CD14-positive monocyte (primary cell): ENCODE measurements around the gene MYOZ2. TPM values are rescaled to one million over a fixed set of nuclear protein-coding genes. Genes with fewer than 3 reads are reported as not detected.

Source experiments
- DNase-seq, 3 donors: peaks; one replicate each; pipeline ENCODE4 v3.0.0-alpha.2; 2011 to 2022
- H2AFZ ChIP-seq: 2 replicates; pipeline ENCODE4 v1.6.0; 2012; ENCODE audit warnings: mild to moderate bottlenecking, low read depth, low read length, inconsistent platforms; ENCODE audit not compliant: insufficient read depth, poor library complexity, severe bottlenecking
- H3K27ac ChIP-seq, 2 donors: 1 replicate in 1 of 2; 2 replicates in 1 of 2; pipeline ENCODE4 v1.5.1; 2012 to 2013; ENCODE audit warnings: low read length in 2 of 2, control low read depth in 1 of 2, inconsistent platforms in 1 of 2, low read depth in 1 of 2, mild to moderate bottlenecking in 1 of 2
- H3K27me3 ChIP-seq, 2 donors: one replicate each; pipeline versions ENCODE4 v1.6.0 to v1.6.1; 2011 to 2013; ENCODE audit warnings: low read length in 2 of 2; ENCODE audit not compliant: control insufficient read depth in 2 of 2, insufficient read depth in 2 of 2
- H3K36me3 ChIP-seq, 2 donors: replicated peaks in 1 of 2; 1 replicate in 1 of 2; 2 replicates in 1 of 2; pipeline versions ENCODE4 v1.5.1 to v1.6.1; 2012 to 2013; ENCODE audit warnings: low read length in 2 of 2, control low read depth in 1 of 2, inconsistent platforms in 1 of 2, mild to moderate bottlenecking in 1 of 2; ENCODE audit not compliant: insufficient read depth in 2 of 2, control insufficient read depth in 1 of 2
- H3K4me1 ChIP-seq, 2 donors: 1 replicate in 1 of 2; 2 replicates in 1 of 2; pipeline versions ENCODE4 v1.5.1 to v1.6.1; 2012 to 2013; ENCODE audit warnings: low read length in 2 of 2, control low read depth in 1 of 2, inconsistent platforms in 1 of 2, mild to moderate bottlenecking in 1 of 2, moderate library complexity in 1 of 2; ENCODE audit not compliant: insufficient read depth in 2 of 2, control insufficient read depth in 1 of 2
- H3K4me2 ChIP-seq: replicated peaks from 2 replicates; pipeline ENCODE3; 2012; ENCODE audit warnings: low read length, moderate library complexity, mild to moderate bottlenecking; ENCODE audit not compliant: poor library complexity, severe bottlenecking; ENCODE audit errors: extremely low read depth
- H3K4me3 ChIP-seq, 3 experiments: fragments of 200-600 bp in 1 of 3; sonication (generic) in 1 of 3; replicated peaks in 1 of 3; 1 replicate in 2 of 3; 2 replicates in 1 of 3; pipeline ENCODE4 v1.5.1; 2011 to 2013; ENCODE audit warnings: low read length in 3 of 3, mild to moderate bottlenecking in 3 of 3, control low read depth in 2 of 3, low read depth in 2 of 3, inconsistent platforms in 1 of 3, moderate library complexity in 1 of 3
- H3K79me2 ChIP-seq: 2 replicates; pipeline ENCODE4 v1.6.0; 2012; ENCODE audit warnings: mild to moderate bottlenecking, control low read depth, inconsistent platforms, low read length, moderate library complexity; ENCODE audit not compliant: insufficient read depth
- H3K9ac ChIP-seq: 2 replicates; pipeline ENCODE4 v1.6.0; 2017; ENCODE audit warnings: low read length, mild to moderate bottlenecking; ENCODE audit not compliant: insufficient read depth, poor library complexity, severe bottlenecking
- H3K9me3 ChIP-seq, 2 donors: replicated peaks in 1 of 2; 1 replicate in 1 of 2; 2 replicates in 1 of 2; pipeline versions ENCODE4 v1.5.1 to v1.6.1; 2012 to 2013; ENCODE audit warnings: low read length in 2 of 2, control low read depth in 1 of 2; ENCODE audit not compliant: control insufficient read depth in 1 of 2, insufficient read depth in 1 of 2
- H4K20me1 ChIP-seq: 2 replicates; pipeline ENCODE4 v1.6.0; 2012; ENCODE audit warnings: mild to moderate bottlenecking, low read length, control low read depth, moderate library complexity; ENCODE audit not compliant: insufficient read depth
- H3K27ac Mint-ChIP-seq, 7 donors: one replicate each; pipeline ENCODE4 v1.8.0; 2020; ENCODE audit warnings: mild to moderate bottlenecking in 7 of 7, mixed read lengths in 7 of 7, moderate library complexity in 6 of 7, inconsistent platforms in 2 of 7
- H3K27me3 Mint-ChIP-seq, 3 donors: one replicate each; pipeline ENCODE4 v1.8.0; 2021 to 2022; ENCODE audit warnings: low read depth in 3 of 3, mild to moderate bottlenecking in 3 of 3, mixed read lengths in 3 of 3, moderate library complexity in 3 of 3, inconsistent platforms in 1 of 3
- H3K36me3 Mint-ChIP-seq, 2 donors: one replicate each; pipeline ENCODE4 v1.8.0; 2020; ENCODE audit warnings: mixed read lengths in 2 of 2, inconsistent platforms in 1 of 2, mild to moderate bottlenecking in 1 of 2
- H3K4me1 Mint-ChIP-seq: one replicate; pipeline ENCODE4 v1.8.0; 2020; ENCODE audit warnings: mild to moderate bottlenecking, mixed read lengths
- H3K4me3 Mint-ChIP-seq, 2 donors: one replicate each; pipeline ENCODE4 v1.8.0; 2020; ENCODE audit warnings: mild to moderate bottlenecking in 2 of 2, mixed read lengths in 2 of 2, moderate library complexity in 1 of 2
- H3K9me3 Mint-ChIP-seq, 7 donors: one replicate each; pipeline ENCODE4 v1.8.0; 2020 to 2022; ENCODE audit warnings: mixed read lengths in 7 of 7, mild to moderate bottlenecking in 6 of 7, moderate library complexity in 6 of 7, inconsistent platforms in 2 of 7
- CTCF ChIP-seq: fragments of 200-600 bp; IDR thresholded peaks from one replicate; pipeline ENCODE4 v1.8.0; 2022; ENCODE audit warnings: antibody characterized with exemption, mild to moderate bottlenecking
- WGBS: methylation state at CpG from one replicate; pipeline ENCODE4 v1.1.5; 2013; ENCODE audit warnings: missing lambda C conversion rate; ENCODE audit not compliant: insufficient coverage; 5-methylcytosine and 5-hydroxymethylcytosine counted together
- intact Hi-C, 2 donors: fragments of 100-400 bp; cut with micrococcal nuclease; formaldehyde crosslinking; loops; one replicate each; pipeline versions ENCODE4 v1.15.0 to v1.15.1; 2023
- polyA plus RNA-seq, 3 donors: library from polyadenylated mRNA; depleted of rRNA in 1 of 3; unstranded in 2 of 3; stranded (reverse) in 1 of 3; fragments of 300-500 nt in 2 of 3; fragments of >200 nt in 1 of 3; fragmentation: Illumina TruSeq in 2 of 3; gene quantifications; 1 replicate in 2 of 3; 2 replicates in 1 of 3; pipeline ENCODE4 v1.2.3, GENCODE V29; 2012 to 2021

MYOZ2 gene
- polyA plus RNA-seq, 3 donors, result not detected

GRCh38 chr4:119210775-119211174 lies 75.1 kb downstream of the MYOZ2 start:
- no peak overlapping the region for H3K9ac ChIP-seq
- Mint-ChIP-seq H3K4me1 (peaks cover 38% of the 10 kb centered on the region), H3K27me3 (peaks cover 7 to 18% (median 17%) of the 10 kb centered on the region in 3 donors), H3K27ac (peak overlapping the region in 2 of 7 donors; percentile 1 to 41), H3K36me3 (no peaks in the 10 kb centered on the region), H3K9me3 (no peaks in the 10 kb centered on the region), H3K4me3 (peak overlapping the region in 1 of 2 donors; percentile 49)
- H2AFZ ChIP-seq, result no peak overlapping the region
- peaks cover 15 to 51% of the 10 kb centered on the region in 2 donors for H3K4me1 ChIP-seq
- no peaks in the 10 kb centered on the region for H3K79me2 ChIP-seq
- intact Hi-C loops, result loop anchor here (10.0 kb wide), 3 partner anchors 96 to 186 kb away; no protein-coding TSS in a partner anchor
- WGBS, result 66% methylated on average over 4 of the region's 4 CpGs
- H3K27me3 ChIP-seq, result peaks cover 0 to 8% of the 10 kb centered on the region in 2 donors
- H4K20me1 ChIP-seq, result no peaks in the 10 kb centered on the region
- TF ChIP-seq CTCF, result no peak
- DNase-seq, result peak; percentile 39 to 77 (median 66)
- no peaks in the 10 kb centered on the region for H3K9me3 ChIP-seq
- no peaks in the 10 kb centered on the region for H3K36me3 ChIP-seq
- H3K4me2 ChIP-seq, result peak overlapping the region; percentile 3
- no peak overlapping the region for H3K27ac ChIP-seq
- H3K4me3 ChIP-seq, result no peak overlapping the region

GRCh38 chr4:119211867-119212233 lies 76.2 kb downstream of the MYOZ2 start:
- Mint-ChIP-seq H3K4me1 (peaks cover 38% of the 10 kb centered on the region), H3K36me3 (no peaks in the 10 kb centered on the region), H3K4me3 (peak overlapping the region; percentile 93 to 96), H3K27me3 (peaks cover 7 to 18% (median 17%) of the 10 kb centered on the region in 3 donors), H3K27ac (peak overlapping the region in 3 of 7 donors; percentile 67 to 86 (median 78)), H3K9me3 (no peaks in the 10 kb centered on the region)
- DNase-seq, result peak in 2 of 3 donors; percentile 8 to 15
- Histone ChIP-seq H3K4me3 (peak overlapping the region; percentile 55 to 84 (median 72)), H3K79me2 (no peaks in the 10 kb centered on the region), H3K9me3 (no peaks in the 10 kb centered on the region), H3K4me2 (peak overlapping the region; percentile 83), H3K27ac (peak overlapping the region in 1 of 2 donors; percentile 55), H3K36me3 (no peaks in the 10 kb centered on the region), H2AFZ (peak overlapping the region; percentile 75), H3K4me1 (peaks cover 15 to 42% of the 10 kb centered on the region in 2 donors), H3K9ac (peak overlapping the region; percentile 58), H4K20me1 (no peaks in the 10 kb centered on the region), H3K27me3 (peaks cover 0 to 8% of the 10 kb centered on the region in 2 donors)
- 1% methylated on average over 12 of the region's 12 CpGs for WGBS
- no peak for TF ChIP-seq CTCF
- intact Hi-C loops, result loop anchor here (10.0 kb wide), 3 partner anchors 97 to 187 kb away; no protein-coding TSS in a partner anchor
